GM21786 (cell line): ENCODE data around the gene SLF2.

Source experiments
- ATAC-seq: cut with Tn5 transposase; IDR thresholded peaks from one replicate; pipeline ENCODE4 v1.9.1; 2021; ENCODE audit not compliant: unreplicated experiment

SLF2 gene

DNA sequence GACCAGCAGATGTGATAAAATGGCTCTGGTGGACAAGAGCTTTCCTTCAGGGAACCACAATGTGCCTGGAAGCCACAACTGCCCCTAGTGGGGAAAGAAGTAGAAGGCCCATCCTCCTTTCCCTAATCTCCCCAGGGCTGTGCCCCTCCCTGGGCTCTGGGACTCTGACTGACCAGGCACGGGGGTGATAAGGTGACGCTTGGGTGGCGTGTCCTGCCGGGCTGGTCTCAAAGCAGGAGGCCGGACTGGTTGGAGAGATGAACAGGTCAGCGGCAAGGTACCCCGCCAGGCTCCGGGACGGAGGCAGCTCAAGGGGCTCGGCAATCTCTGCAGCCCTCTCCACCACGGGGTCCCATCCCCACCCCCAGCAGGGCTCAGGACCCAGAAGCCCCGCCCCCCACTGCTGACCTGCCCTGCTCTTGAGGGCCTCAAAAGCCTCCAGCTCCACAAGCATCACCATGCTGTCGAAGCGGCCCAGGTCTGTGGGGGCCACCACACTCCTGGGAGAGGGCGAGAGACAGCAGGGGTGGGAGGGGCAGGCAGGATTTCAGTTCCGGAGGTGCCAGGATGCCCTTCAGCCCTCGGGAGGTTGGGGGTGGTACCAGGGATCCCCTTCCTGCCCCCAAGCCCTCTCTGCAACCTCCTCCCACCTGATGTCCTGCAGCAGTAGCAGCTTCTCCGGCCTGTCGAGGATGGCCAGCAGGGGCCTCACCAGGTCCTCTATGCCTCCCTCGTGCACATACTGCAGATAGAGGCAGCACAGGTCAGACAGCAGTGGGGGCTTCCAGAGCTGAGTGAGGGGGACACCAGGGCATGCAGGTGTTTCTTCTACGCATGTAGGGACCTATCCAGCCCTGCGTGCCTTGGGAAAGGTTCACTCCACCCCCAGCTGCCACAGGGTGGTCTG is 99.0 kb downstream of the SLF2 start:
- ATAC-seq: no peak

DNA sequence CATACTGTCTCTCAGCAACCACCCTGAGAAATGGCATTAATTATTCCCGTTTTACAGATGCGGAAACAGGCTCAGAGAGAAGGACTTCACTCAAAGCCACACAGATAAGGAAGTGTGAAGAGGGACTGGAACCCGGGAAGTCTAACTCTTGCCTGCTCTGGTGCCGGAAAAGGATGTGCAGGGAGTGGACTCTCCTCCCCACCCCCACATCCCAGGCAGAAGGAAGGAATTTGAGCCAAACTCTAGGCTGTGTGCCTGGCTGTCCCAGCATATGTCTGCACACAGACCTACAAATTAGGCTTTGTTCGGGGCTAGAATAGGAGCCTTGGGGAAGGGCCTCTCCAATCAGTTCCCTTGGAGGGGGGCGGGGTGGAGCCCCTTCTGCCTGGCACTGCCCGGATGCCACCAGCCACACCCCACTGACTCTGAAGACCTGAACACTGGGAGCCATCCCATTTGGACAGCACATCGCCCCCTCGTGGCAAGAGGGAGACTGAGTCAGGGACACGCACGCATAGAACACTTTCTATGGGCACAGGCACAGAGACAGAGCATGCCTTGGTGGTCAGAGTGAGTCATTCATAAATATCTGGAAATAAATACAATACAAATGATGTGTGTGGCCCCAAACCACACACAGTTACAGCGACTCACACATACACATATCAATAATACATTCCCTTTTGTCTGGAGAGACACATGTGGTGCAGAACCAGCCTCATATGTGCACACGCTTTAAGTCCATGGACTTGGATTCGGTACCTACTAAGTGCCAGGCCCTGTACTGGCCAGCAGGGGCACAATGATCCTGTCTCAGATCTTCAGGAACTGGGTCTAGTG is 100.0 kb downstream of the SLF2 start:
- peak; percentile 85 for ATAC-seq

DNA sequence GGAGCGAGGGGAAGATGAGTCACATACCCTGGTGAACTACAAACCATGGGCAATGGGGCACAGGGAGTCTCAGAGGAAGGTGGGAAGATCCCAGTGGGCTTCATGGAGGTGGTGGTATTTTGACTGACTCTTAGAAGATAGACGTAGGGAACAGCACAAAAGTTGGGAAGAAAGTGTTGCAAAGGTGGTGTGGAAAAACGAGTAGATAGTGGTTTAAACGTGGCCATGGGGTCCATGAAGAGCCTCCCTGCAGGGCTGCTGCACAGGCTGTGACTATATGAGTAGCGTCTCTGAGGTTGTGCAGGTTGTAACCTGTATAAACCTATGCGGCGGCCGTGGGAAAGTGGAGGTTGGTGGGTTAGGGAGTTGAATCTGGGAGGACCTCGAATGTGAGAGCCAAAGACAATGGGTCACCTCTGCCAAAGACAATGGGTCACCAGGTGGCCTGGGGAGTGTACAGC is 100.6 kb downstream of the SLF2 start:
- ATAC-seq: no peak

DNA sequence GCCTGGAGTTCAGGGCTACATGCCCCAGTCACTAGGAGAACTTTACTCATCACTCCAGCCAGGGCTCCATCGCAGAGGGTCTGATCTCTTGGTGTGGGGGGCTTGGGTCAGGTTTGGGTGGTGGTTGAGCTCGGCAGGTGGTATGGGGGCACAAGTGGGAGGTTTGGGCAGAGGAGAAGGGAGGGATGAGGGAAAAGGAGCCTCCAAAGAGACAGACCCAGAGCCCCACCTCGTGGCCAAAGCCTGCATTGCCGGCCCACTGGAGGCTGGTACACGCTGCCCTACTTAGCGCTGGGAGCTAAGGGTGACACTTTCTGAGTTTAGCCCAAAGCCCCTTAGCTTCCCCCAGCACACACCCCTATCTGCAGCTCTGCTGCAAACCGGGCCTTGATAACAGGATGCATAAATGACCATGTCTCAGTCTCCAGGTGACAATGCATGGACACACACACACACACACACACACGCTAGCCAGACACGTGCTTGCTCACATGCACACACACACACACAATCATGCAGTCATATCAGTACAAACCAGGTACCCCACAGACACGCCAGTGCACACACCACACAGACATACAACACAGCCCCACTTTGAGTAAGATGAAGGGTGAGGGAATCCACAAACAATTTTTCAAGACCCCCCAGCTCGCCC is 101.6 kb downstream of the SLF2 start:
- ATAC-seq: no peak
